HL-60 (cell line): ENCODE measurements around the gene APOC4.

Source experiments
- DNase-seq, 2 experiments: peaks; one replicate each; pipeline ENCODE4 v3.0.0-alpha.2; 2010 to 2020; ENCODE audit warnings: low read depth in 1 of 2, low spot score in 1 of 2
- H3K27ac ChIP-seq: fragments of 250-450 bp; sonication (Bioruptor Pico); replicated peaks from 2 replicates; pipeline ENCODE4 v1.5.1; 2020; ENCODE audit warnings: mild to moderate bottlenecking, moderate library complexity
- H3K27me3 ChIP-seq: fragments of 250-450 bp; sonication (Bioruptor Pico); 2 replicates; pipeline ENCODE4 v1.5.1; 2021; ENCODE audit warnings: mild to moderate bottlenecking, moderate library complexity; ENCODE audit not compliant: insufficient read depth, poor library complexity, severe bottlenecking
- H3K4me3 ChIP-seq: replicated peaks from 2 replicates; pipeline ENCODE4 v1.5.1; 2011; ENCODE audit warnings: mild to moderate bottlenecking, control low read depth, low read length; ENCODE audit not compliant: insufficient read depth
- GABPA ChIP-seq: IDR thresholded peaks from 2 replicates; pipeline ENCODE4 v1.6.1; 2012; ENCODE audit warnings: low read depth
- POLR2AphosphoS5 ChIP-seq: IDR thresholded peaks from 2 replicates; pipeline ENCODE4 v1.6.1; 2012; ENCODE audit warnings: low read depth
- SPI1 ChIP-seq: IDR thresholded peaks from 2 replicates; pipeline ENCODE4 v1.6.1; 2012; ENCODE audit warnings: low read depth, mild to moderate bottlenecking, borderline replicate concordance
- TF ChIP-seq, protein P1 (sequence below): IDR thresholded peaks from 2 replicates; pipeline ENCODE4 v1.6.1; 2012; ENCODE audit warnings: low read depth; ENCODE audit not compliant: insufficient replicate concordance
- TF ChIP-seq, protein P2 (sequence below): IDR thresholded peaks from one replicate; pipeline ENCODE4 v1.5.1; 2011; ENCODE audit warnings: low read length, control low read depth, inconsistent platforms; ENCODE audit not compliant: insufficient read depth

APOC4 gene

DNA sequence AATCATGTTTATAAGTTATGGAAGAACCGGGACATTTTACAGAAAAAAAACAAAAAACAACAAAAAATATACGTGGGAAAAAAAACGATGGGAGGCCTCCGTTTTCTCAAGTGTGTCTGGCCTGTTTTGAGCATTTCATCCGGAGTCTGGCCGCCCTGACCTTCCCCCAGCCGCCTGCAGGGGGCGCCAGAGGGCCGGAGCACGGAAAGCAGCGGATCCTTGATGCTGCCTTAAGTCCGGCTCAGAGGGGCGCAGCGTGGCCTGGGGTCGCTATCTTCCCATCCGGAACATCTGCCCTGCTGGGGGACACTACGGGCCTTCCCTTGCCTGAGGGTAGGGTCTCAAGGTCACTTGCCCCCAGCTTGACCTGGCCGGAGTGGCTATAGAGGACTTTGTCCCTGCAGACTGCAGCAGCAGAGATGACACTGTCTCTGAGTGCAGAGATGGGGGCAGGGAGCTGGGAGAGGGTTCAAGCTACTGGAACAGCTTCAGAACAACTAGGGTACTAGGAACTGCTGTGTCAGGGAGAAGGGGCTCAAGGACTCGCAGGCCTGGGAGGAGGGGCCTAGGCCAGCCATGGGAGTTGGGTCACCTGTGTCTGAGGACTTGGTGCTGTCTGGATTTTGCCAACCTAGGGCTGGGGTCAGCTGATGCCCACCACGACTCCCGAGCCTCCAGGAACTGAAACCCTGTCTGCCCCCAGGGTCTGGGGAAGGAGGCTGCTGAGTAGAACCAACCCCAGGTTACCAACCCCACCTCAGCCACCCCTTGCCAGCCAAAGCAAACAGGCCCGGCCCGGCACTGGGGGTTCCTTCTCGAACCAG is 38.2 kb upstream of the APOC4 start:
- peak in 1 of 2 experiments; percentile 72 for DNase-seq
- Histone ChIP-seq H3K27ac (no peak overlapping the region), H3K4me3 (no peak overlapping the region)

DNA sequence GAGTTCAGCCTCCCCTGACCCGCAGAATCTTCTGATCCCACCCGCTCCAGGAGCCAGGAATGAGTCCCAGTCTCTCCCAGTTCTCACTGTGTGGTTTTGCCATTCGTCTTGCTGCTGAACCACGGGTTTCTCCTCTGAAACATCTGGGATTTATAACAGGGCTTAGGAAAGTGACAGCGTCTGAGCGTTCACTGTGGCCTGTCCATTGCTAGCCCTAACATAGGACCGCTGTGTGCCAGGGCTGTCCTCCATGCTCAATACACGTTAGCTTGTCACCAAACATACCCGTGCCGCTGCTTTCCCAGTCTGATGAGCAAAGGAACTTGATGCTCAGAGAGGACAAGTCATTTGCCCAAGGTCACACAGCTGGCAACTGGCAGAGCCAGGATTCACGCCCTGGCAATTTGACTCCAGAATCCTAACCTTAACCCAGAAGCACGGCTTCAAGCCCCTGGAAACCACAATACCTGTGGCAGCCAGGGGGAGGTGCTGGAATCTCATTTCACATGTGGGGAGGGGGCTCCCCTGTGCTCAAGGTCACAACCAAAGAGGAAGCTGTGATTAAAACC is 37.5 kb upstream of the APOC4 start:
- H3K27me3 ChIP-seq: peaks cover 10% of the 10 kb centered on the region
- H3K27ac ChIP-seq: no peak overlapping the region
- no peak overlapping the region for H3K4me3 ChIP-seq
- DNase-seq: no peak
- TF ChIP-seq POLR2AphosphoS5 (peak; percentile 26), SPI1 (no peak)
- TF ChIP-seq, protein P1, sequence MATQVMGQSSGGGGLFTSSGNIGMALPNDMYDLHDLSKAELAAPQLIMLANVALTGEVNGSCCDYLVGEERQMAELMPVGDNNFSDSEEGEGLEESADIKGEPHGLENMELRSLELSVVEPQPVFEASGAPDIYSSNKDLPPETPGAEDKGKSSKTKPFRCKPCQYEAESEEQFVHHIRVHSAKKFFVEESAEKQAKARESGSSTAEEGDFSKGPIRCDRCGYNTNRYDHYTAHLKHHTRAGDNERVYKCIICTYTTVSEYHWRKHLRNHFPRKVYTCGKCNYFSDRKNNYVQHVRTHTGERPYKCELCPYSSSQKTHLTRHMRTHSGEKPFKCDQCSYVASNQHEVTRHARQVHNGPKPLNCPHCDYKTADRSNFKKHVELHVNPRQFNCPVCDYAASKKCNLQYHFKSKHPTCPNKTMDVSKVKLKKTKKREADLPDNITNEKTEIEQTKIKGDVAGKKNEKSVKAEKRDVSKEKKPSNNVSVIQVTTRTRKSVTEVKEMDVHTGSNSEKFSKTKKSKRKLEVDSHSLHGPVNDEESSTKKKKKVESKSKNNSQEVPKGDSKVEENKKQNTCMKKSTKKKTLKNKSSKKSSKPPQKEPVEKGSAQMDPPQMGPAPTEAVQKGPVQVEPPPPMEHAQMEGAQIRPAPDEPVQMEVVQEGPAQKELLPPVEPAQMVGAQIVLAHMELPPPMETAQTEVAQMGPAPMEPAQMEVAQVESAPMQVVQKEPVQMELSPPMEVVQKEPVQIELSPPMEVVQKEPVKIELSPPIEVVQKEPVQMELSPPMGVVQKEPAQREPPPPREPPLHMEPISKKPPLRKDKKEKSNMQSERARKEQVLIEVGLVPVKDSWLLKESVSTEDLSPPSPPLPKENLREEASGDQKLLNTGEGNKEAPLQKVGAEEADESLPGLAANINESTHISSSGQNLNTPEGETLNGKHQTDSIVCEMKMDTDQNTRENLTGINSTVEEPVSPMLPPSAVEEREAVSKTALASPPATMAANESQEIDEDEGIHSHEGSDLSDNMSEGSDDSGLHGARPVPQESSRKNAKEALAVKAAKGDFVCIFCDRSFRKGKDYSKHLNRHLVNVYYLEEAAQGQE: no peak

More for the DNA sequence above, 38.2 kb upstream of the APOC4 start:
- peaks cover 10% of the 10 kb centered on the region for H3K27me3 ChIP-seq
- TF ChIP-seq, protein P2, sequence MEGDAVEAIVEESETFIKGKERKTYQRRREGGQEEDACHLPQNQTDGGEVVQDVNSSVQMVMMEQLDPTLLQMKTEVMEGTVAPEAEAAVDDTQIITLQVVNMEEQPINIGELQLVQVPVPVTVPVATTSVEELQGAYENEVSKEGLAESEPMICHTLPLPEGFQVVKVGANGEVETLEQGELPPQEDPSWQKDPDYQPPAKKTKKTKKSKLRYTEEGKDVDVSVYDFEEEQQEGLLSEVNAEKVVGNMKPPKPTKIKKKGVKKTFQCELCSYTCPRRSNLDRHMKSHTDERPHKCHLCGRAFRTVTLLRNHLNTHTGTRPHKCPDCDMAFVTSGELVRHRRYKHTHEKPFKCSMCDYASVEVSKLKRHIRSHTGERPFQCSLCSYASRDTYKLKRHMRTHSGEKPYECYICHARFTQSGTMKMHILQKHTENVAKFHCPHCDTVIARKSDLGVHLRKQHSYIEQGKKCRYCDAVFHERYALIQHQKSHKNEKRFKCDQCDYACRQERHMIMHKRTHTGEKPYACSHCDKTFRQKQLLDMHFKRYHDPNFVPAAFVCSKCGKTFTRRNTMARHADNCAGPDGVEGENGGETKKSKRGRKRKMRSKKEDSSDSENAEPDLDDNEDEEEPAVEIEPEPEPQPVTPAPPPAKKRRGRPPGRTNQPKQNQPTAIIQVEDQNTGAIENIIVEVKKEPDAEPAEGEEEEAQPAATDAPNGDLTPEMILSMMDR: peak; percentile 80
- TF ChIP-seq POLR2AphosphoS5: peak; percentile 83
- TF ChIP-seq, protein P1: no peak
- TF ChIP-seq GABPA: no peak

DNA sequence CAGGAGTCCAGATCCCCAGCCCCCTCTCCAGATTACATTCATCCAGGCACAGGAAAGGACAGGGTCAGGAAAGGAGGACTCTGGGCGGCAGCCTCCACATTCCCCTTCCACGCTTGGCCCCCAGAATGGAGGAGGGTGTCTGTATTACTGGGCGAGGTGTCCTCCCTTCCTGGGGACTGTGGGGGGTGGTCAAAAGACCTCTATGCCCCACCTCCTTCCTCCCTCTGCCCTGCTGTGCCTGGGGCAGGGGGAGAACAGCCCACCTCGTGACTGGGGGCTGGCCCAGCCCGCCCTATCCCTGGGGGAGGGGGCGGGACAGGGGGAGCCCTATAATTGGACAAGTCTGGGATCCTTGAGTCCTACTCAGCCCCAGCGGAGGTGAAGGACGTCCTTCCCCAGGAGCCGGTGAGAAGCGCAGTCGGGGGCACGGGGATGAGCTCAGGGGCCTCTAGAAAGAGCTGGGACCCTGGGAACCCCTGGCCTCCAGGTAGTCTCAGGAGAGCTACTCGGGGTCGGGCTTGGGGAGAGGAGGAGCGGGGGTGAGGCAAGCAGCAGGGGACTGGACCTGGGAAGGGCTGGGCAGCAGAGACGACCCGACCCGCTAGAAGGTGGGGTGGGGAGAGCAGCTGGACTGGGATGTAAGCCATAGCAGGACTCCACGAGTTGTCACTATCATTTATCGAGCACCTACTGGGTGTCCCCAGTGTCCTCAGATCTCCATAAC is 36.4 kb upstream of the APOC4 start, which contains the start of gene APOE:
APOE (plus strand) TSS at position 360 of the 724 bp plus-strand sequence. CDS start 829 bp downstream, outside the sequence.
- Histone ChIP-seq H3K4me3 (no peak within 1 kb of the TSS), H3K27ac (no peak within 1 kb of the TSS), H3K27me3 (peaks cover 10% of the 10 kb centered on the region)
- TF ChIP-seq POLR2AphosphoS5 (peak; percentile 21; the same call in 1 of the 2 replicates), SPI1 (no peak), GABPA (no peak)
- no peak for DNase-seq

- no peak for DNase-seq
- TF ChIP-seq GABPA (no peak), POLR2AphosphoS5 (no peak), SPI1 (no peak)
- TF ChIP-seq, protein P2: no peak
- TF ChIP-seq, protein P1: no peak
- H3K27ac ChIP-seq: no peak overlapping the region
- H3K27me3 ChIP-seq: peaks cover 10% of the 10 kb centered on the region
- no peak overlapping the region for H3K4me3 ChIP-seq
Observed at GRCh38 chr19:44907613-44908012, 34.4 kb upstream of the APOC4 start.
